Parathyroid adenoma (tissue), 2 donors: ENCODE results near the gene MAP4K1.

Source experiments
- H2AFZ ChIP-seq: fragments of 300-600 bp; sonication (generic); one replicate; pipeline ENCODE4 v1.7.0; 2017; ENCODE audit warnings: antibody characterized with exemption, mild to moderate bottlenecking
- H3K27ac ChIP-seq: fragments of 300-600 bp; sonication (generic); one replicate; pipeline ENCODE4 v1.7.0; 2017
- H3K27me3 ChIP-seq: fragments of 300-600 bp; sonication (generic); one replicate; pipeline ENCODE4 v1.7.0; 2017; ENCODE audit warnings: low read length; ENCODE audit not compliant: control insufficient read depth, insufficient read depth
- H3K36me3 ChIP-seq: fragments of 300-600 bp; sonication (generic); one replicate; pipeline ENCODE4 v1.7.0; 2017; ENCODE audit warnings: low read length; ENCODE audit not compliant: control insufficient read depth, insufficient read depth
- H3K4me1 ChIP-seq: fragments of 300-600 bp; sonication (generic); one replicate; pipeline ENCODE4 v1.7.0; 2017; ENCODE audit warnings: control low read depth
- H3K4me2 ChIP-seq: fragments of 300-600 bp; sonication (generic); one replicate; pipeline ENCODE4 v1.7.0; 2017; ENCODE audit warnings: low read length
- H3K4me3 ChIP-seq: fragments of 300-600 bp; sonication (generic); one replicate; pipeline ENCODE4 v1.7.0; 2017; ENCODE audit warnings: low read depth, low read length
- H3K79me2 ChIP-seq: fragments of 300-600 bp; sonication (generic); one replicate; pipeline ENCODE4 v1.7.0; 2017; ENCODE audit warnings: control low read depth
- H3K9ac ChIP-seq: fragments of 300-600 bp; sonication (generic); one replicate; pipeline ENCODE4 v1.7.0; 2017; ENCODE audit warnings: mild to moderate bottlenecking
- H3K9me3 ChIP-seq: fragments of 300-600 bp; sonication (generic); one replicate; pipeline ENCODE4 v1.7.0; 2017; ENCODE audit warnings: low read length; ENCODE audit not compliant: control insufficient read depth
- CTCF ChIP-seq: fragments of 300-600 bp; sonication (generic); IDR thresholded peaks from one replicate; pipeline ENCODE4 v1.7.0; 2017; ENCODE audit warnings: antibody characterized with exemption, mild to moderate bottlenecking
- donor health status: primary hyperparathyroidism.

Gene MAP4K1

GRCh38 chr19:38657633-38658222, 40.0 kb upstream of the MAP4K1 start:
- H3K9me3 ChIP-seq = no peaks in the 10 kb centered on the region
- no peaks in the 10 kb centered on the region for H3K36me3 ChIP-seq
- peaks cover 74% of the 10 kb centered on the region for H3K4me1 ChIP-seq
- no peaks in the 10 kb centered on the region for H3K27me3 ChIP-seq
- peaks cover 61% of the 10 kb centered on the region for H3K79me2 ChIP-seq
- peak overlapping the region; percentile 74 for H3K4me2 ChIP-seq
- peak overlapping the region; percentile 30 for H3K9ac ChIP-seq
- peak overlapping the region; percentile 95 for H3K27ac ChIP-seq
- peak overlapping the region; percentile 56 for H3K4me3 ChIP-seq
- TF ChIP-seq CTCF = no peak
- H2AFZ ChIP-seq = no peak overlapping the region

GRCh38 chr19:38656171-38656981, 38.6 kb upstream of the MAP4K1 start:
- Histone ChIP-seq H3K27ac (peak overlapping the region; percentile 95), H2AFZ (no peak overlapping the region), H3K4me1 (peaks cover 76% of the 10 kb centered on the region), H3K27me3 (no peaks in the 10 kb centered on the region), H3K9me3 (no peaks in the 10 kb centered on the region), H3K79me2 (peaks cover 64% of the 10 kb centered on the region), H3K36me3 (no peaks in the 10 kb centered on the region), H3K9ac (no peak overlapping the region), H3K4me2 (no peak overlapping the region), H3K4me3 (no peak overlapping the region)
- TF ChIP-seq CTCF = no peak

- H3K9me3 ChIP-seq = no peaks in the 10 kb centered on the region
- no peak overlapping the region for H3K4me3 ChIP-seq
- peaks cover 79% of the 10 kb centered on the region for H3K4me1 ChIP-seq
- H3K27me3 ChIP-seq = no peaks in the 10 kb centered on the region
- peaks cover 67% of the 10 kb centered on the region for H3K79me2 ChIP-seq
- no peak overlapping the region for H2AFZ ChIP-seq
- H3K36me3 ChIP-seq = no peaks in the 10 kb centered on the region
- H3K4me2 ChIP-seq = peak overlapping the region; percentile 2
- peak overlapping the region; percentile 95 for H3K27ac ChIP-seq
- H3K9ac ChIP-seq = no peak overlapping the region
- no peak for TF ChIP-seq CTCF
These were observed 37.5 kb upstream of the MAP4K1 start for GRCh38 chr19:38655148-38655824.

- H3K4me3 ChIP-seq = no peak overlapping the region
- no peaks in the 10 kb centered on the region for H3K27me3 ChIP-seq
- no peak for TF ChIP-seq CTCF
These were observed 36.9 kb upstream of the MAP4K1 start for GRCh38 chr19:38654628-38655055.

More at GRCh38 chr19:38654628-38655055, 36.9 kb upstream of the MAP4K1 start:
- peaks cover 68% of the 10 kb centered on the region for H3K79me2 ChIP-seq
- H3K27ac ChIP-seq = peak overlapping the region; percentile 95
- H3K4me1 ChIP-seq = peaks cover 75% of the 10 kb centered on the region
- peak overlapping the region; percentile 2 for H3K4me2 ChIP-seq
- H3K9ac ChIP-seq = no peak overlapping the region
- H2AFZ ChIP-seq = no peak overlapping the region
- no peaks in the 10 kb centered on the region for H3K36me3 ChIP-seq
- H3K9me3 ChIP-seq = no peaks in the 10 kb centered on the region
